Cardiac fibroblast (primary cell): ENCODE data around the gene THOC2.

Source experiments
- DNase-seq, 2 donors: peaks; one replicate each; pipeline versions ENCODE4 v3.0.0 to v3.0.0-alpha.2; 2010; ENCODE audit warnings: low read depth in 2 of 2
- H3K4me3 ChIP-seq, 2 donors: replicated peaks in 1 of 2; 1 replicate in 1 of 2; 2 replicates in 1 of 2; pipeline ENCODE4 v1.5.1; 2011; ENCODE audit warnings: low read depth in 2 of 2, low read length in 2 of 2, mild to moderate bottlenecking in 2 of 2, moderate library complexity in 1 of 2
- TF ChIP-seq, protein P1 (sequence below): IDR thresholded peaks from one replicate; pipeline ENCODE4 v1.5.1; 2011; ENCODE audit warnings: low read depth, mild to moderate bottlenecking, low read length, inconsistent platforms

The THOC2 gene

DNA sequence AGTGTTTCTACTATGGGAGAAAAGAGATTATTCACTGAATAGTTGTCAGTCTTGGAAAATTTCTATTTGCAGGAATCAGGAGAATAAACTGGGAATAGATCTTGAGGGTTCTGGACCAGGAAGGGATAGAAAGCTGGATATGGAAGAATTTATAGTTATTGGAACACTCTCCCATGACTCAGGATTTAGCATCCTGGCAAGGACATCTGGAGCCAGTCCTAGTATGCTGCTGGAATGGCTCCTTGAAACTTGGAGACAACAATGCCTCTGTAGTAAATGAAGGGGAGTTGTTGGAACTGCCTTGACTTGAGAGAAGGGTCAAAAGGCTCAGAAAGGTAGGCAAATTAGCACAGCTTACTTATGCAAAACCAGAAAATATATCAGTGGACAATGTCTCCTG, 23.5 kb upstream of the THOC2 start:
- H3K4me3 ChIP-seq: no peak overlapping the region
- peak in 1 of 2 donors; percentile 65 for DNase-seq
- TF ChIP-seq, protein P1, sequence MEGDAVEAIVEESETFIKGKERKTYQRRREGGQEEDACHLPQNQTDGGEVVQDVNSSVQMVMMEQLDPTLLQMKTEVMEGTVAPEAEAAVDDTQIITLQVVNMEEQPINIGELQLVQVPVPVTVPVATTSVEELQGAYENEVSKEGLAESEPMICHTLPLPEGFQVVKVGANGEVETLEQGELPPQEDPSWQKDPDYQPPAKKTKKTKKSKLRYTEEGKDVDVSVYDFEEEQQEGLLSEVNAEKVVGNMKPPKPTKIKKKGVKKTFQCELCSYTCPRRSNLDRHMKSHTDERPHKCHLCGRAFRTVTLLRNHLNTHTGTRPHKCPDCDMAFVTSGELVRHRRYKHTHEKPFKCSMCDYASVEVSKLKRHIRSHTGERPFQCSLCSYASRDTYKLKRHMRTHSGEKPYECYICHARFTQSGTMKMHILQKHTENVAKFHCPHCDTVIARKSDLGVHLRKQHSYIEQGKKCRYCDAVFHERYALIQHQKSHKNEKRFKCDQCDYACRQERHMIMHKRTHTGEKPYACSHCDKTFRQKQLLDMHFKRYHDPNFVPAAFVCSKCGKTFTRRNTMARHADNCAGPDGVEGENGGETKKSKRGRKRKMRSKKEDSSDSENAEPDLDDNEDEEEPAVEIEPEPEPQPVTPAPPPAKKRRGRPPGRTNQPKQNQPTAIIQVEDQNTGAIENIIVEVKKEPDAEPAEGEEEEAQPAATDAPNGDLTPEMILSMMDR: no peak

DNA sequence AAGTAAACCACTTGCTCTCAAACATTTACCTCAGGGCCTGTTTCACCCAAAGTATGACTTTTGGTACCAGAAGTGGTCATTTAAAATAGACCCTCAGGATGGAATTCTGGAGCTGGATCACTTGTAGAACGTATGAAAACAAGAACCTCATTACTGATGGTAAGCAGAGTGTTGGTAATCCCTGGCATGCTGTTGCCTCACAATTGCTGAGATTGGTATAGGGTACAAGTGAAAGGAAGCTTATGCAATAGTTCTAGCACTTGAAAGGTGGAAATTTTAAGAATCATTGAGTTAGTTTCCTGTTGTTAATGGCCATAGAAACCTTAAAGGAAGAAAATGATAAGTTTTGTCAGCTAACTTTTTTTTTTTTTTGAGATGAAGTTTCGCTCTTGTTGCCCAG, 22.3 kb upstream of the THOC2 start:
- TF ChIP-seq, protein P1: no peak
- no peak overlapping the region for H3K4me3 ChIP-seq
- peak in 1 of 2 donors; percentile 12 for DNase-seq

DNA sequence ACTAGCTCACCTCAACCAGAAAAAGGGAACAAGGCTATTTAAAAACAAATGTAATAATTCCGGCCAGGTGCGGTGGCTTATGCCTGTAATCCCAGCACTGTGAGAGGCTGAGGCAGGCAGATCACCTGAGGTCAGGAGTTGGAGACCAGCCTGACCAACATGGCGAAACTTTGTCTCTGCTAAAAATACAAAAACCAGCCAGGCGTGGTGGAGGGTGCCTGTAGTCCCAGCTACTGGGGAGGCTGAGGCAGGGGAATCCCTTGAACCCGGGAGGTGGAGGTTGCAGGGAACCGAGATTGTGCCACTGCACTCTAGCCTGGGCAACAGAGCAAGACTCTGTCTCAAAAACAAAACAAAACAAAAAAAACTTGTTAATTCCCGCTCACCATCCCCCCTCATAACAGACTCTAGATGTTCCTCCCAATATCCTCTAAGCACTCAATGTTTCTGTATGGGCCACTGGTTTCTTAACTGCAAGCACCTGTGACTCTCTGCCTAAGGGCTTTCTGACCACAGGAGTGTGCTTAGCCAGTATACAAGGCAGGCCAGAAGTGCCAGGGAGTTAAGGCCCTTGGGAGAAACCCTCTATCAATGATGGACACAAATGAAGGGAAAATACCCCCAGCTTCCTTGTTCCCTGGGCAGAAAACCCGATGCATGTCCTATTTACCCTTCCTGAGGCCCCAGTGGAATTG, 21.0 kb upstream of the THOC2 start:
- TF ChIP-seq, protein P1: no peak
- no peak overlapping the region for H3K4me3 ChIP-seq
- no peak for DNase-seq

DNA sequence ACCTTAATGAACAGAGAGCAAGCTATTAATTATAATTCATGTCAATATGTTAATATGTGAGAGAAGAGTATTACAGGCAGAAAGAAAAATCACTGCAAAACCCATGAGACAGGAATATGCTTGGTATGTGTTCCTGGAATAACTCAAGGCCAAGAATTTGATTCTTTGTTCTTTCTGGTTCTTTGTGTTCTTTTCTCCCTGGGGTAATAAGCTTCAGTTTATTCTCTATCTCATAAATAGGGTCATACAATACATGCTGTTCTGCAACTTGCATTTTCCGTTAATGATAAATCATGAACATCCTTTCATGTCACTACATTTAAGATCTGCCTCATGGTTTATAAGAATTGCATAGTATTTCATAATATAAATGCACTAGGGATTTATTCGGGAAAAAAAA, 16.8 kb upstream of the THOC2 start:
- H3K4me3 ChIP-seq: no peak overlapping the region
- TF ChIP-seq, protein P1: no peak
- DNase-seq: peak; percentile 34 to 36

DNA sequence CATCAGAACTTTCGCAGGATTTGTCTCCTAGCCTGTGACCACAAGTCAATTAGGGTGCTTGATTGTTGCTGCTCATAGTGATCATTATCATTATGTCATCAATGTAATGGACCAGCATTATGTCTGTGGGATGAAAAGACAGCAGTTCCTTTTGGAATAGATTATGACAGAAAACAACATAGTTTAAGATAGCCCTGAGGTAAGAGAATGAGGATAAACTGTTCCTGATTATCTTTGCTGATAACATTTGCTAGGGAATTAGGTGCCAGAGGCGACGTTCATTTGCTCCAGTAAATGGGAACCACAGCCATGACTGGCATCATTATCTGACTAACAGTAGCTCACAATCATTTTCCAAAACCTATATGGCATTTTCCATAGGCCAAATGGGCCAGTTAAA, 12.7 kb upstream of the THOC2 start:
- TF ChIP-seq, protein P1: no peak
- H3K4me3 ChIP-seq: no peak overlapping the region
- DNase-seq: no peak

DNA sequence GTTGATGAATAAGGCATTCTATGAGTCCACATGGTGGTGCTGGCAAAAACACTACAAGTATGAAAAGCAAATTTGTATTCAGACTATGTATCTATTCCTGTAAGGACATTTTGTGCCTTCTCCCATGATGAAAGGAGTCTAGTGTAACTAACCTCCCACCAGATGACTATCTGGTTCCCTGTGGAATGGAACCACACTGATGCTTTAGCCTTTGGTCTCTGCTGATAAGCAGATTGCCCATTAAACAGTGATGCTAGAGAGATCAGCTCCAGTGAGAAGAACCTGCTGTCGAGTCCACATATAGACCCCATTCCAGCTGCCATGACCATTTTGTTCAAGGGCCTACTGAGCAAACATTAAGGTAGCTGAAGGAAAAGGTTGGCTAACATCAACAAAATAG, 10.5 kb upstream of the THOC2 start:
- TF ChIP-seq, protein P1: no peak
- DNase-seq: no peak
- H3K4me3 ChIP-seq: no peak overlapping the region

DNA sequence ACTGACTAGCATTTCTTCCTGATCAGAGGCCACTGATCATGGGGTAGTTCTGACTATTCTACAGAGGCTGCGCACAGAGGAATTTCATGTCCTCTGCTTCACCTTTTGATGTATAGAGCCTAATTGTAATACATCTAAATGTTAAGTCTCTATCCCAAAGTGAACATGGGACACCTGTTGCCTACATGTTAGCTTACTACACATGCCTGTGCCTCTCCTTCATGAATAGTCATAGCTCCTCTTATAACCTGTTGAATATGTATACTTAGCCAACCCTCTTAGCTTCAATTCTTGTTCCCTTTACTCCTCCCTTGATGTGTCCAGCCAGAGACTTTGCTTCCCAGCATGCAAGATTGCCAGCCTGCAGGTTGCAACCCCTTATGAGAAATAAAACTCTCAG, 9.6 kb upstream of the THOC2 start:
- DNase-seq: no peak
- H3K4me3 ChIP-seq: no peak overlapping the region
- TF ChIP-seq, protein P1: no peak
